ENCODE data around the gene SPRYD7.
"Not testable (repeated sequence)": the region's sequence is repeated elsewhere in the genome, so short reads cannot be mapped to it uniquely, and the experiment has no call there.

The SPRYD7 gene, protein sequence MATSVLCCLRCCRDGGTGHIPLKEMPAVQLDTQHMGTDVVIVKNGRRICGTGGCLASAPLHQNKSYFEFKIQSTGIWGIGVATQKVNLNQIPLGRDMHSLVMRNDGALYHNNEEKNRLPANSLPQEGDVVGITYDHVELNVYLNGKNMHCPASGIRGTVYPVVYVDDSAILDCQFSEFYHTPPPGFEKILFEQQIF

DNA sequence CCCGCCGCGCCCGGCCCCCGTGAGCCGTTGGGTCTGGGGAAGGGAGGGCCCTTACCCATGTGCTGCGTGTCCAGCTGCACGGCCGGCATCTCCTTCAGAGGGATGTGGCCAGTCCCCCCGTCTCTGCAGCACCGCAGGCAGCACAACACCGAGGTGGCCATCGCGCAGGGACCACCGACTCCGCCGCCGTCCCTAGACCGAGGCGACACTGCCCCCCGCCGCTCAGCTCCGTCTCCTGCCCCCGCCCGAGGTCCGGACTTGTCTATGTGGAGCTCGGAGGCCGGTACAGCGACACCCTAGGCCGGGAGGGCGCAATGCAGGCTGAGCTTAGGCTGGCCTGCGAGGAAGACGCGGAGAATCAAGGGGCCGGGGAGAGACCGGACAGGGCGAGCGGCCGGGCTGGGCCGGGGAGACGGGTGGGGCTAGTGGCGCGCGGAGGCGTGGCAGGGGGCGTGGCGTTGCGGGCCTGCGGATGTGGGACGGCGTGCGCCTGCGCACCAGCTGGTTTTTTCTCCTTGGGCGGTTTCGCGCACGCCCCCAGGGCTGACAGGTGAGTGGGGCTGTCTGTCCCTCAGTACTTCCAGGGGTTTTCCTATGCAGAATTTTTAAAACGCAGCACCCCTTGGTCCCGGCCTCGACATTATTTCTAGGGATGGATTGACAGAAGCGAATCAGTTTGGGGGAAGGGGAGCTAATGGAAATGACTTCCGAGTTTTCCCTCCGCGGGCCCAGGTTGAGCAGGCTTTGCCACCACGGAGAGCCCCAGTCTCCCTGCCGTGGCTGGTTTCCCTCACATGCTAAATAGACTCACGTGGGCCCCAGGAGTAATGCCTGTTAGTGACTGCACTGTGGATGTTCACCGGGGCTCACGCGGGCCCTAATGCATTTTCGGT is at the start of gene SPRYD7:
Gene SPRYD7, minus strand, starts transcription at position 266 of the 893 bp plus-strand sequence. Its CDS starts 105 bp downstream, at position 161.
- peak; percentile 92 for DNase-seq

DNA sequence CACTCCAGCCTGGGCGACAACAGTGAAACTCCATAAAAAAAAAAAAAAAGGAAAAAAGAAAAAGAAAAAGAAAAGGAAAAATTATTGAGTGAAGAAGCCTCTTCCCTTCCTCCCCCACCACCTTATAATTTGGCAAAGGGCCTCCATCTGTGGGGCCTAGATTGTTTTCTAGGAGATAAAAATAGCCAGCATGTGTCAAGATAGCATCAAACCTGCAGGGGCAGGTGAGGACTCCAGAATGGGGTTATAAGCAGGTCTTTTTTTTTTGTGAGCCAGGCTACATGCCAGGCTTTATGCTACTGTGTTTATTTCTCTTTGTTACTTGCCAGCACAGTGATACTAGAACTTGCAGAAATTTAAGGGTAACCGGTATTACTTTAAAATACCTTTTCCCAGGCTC is 49.0 kb upstream of the SPRYD7 start:
- DNase-seq, result no peak

DNA sequence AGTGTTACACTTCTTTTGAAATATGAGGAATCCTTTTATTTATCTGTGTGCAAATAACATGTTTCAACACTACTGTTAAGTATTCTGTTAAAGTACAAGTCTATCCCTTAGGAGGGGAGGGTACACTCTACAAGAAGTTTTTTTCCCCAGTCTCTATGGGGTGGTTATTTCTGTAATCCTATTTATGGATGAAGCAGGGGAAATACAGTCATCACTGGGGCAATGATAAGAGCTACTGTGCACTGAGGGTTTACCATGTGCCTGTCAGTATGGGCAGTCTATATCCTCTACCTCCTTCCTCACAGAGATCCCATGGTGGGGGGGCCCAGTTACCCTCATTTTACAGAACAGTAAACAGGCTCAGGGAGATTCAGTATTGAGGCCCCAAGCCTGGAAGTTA is 44.1 kb upstream of the SPRYD7 start:
- no peak for DNase-seq

DNA sequence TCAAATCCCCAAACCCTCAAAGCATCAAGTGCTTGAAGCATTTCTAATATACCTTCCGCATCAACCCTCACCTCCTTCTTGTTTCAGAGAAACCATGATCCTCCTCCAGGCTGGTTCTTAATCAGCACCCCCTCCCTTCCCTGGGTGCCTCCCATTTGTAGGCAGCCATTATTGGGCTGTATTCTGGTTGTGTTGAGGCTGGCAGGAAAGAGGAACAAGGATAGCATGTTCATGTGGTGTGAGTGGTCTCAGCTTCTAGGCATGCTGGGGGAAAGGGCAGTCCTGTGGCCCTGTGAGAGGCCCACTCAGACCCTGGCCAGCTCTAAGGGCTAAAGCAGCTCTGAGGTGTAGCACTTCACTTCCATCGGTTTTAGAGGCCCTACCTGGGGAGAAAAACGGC is 41.9 kb upstream of the SPRYD7 start:
- no peak for DNase-seq

DNA sequence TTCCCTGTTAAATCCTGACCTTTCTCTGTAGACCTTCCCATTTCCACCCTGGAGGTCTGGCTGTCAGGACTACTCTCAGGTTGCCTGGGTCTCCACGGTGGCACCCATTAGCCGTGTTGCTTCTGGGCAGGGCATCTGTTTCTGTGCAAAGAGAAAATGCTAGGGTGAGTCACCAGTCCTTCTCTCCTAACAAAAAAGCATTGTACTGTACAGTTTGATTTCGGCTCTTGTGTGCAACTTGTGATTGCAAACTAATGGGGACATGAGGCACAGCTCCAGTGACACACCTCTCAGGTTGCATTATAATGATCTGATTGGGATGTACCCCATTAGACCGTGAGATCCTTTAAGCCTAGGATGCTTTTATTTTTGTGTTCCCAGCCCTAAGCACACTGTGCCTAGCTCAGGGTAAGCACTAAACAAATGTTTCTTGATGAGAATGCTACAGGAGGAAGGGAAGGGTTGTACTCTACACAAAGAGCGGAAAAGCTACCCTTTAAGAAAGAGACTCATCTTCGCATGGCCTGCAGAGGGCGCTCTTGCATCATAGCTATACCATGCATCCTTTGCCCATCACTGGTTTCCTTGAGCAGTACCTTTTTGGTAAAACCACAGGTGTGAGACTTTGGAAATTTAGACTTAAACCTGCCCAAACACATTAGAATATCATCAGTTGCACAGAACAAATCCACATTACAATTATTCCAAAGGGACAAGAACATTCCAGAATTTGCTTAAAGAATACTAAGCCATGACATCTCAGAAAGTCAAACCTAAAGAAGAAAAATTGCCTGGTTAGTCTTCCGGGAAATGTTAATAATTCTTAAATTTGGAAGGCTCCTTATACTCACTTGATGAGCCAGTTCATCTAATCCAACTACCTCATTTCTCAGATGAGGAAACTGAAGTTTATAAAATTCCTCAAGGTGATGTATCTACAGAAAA is 40.4 kb upstream of the SPRYD7 start:
- peak; percentile 73 for DNase-seq

DNA sequence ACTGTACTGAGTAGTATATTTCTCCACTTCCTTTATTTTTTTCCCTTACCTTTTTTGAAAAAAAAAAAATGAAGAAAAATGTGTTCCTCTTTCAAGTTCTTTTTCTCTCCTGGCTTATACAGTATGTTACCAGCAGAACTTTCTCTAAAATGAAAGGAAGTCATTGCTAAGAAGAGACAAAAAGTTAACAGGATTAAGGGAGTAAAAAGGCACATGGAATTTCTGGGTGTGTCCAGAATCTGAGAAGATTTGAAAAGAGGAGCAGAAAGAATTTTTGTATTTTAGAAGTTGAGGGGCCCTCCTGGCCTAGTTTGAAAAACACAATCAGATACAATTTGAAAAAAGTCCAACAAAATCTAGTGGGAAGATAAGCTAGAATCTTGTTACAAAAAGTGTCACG is 39.7 kb upstream of the SPRYD7 start:
- no peak for DNase-seq

DNA sequence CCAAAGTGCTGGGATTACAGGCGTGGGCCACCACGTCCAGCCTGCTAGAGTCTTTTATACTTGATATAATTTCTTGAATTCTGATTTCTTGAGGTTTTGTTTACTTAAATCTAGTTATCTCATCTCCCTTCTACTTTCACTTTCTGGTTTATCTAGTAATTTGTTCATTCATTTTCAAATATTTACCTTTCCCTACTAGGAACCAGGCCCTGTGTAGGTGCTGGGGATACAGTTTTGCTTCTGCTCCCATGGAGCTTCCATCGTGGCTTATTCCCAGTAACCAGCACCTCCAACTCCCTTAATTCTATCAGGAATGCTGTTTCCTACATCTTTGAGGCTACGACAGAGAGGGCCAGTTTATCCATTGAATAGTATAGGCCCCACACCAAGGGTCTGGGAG is 36.6 kb upstream of the SPRYD7 start:
- no peak for DNase-seq

DNA sequence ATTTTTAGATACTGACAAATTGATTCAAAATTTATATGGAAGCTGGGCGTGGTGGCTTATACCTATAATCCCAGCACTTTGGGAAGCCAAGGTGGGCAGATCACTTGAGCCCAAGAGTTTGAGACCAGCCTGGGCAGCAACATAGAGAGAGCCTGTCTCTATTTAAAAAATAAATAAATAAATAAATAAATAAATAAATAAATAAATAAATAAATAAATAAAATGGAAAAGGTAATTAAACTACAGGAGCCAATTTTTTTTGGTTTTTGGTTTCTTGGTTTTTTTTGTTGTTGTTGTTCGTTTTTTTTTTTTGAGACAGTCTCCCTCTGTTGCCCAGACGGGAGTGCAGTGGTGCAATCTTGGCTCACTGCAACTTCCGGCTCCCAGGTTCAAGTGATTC is 31.3 kb upstream of the SPRYD7 start:
- no peak for DNase-seq

DNA sequence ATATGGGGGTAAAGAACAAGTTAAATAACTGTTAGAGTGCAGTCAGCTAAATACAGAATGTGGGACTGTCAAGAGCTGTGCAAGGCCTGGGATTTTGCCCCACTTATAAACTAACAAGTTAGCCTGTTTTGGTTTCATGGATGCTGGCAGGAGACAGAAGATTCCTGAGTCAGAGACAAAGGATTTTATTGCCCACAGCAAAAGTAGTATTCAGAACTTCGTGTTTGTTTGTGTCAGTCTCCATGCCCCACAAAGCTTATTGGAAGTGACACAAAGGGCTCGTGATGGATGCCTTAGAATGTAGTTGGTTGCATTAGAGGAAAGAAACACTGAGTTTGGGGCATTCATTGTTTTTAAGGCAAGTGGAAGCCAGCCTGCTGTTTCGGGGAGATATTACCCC is 22.2 kb upstream of the SPRYD7 start:
- DNase-seq, result no peak

DNA sequence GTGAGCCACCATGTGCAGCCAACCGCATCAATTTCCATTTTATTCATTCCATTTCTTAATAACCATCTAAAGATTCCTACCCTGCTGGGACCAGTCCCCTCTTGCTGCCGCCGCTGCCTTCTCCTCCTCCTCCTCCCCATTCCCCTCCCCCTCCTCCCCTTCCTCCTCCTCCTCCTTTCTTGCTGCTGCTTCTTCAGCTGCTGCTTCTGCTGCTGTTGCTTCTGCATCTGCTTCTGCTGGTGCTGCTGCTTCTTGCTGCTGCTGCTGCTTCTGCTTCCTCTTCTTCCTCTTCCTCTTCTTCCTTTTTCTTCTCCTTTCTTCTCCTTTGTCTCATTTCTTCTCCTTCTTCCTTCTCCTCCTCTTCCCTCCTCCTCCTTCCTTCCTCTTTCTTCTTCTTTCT is 20.0 kb upstream of the SPRYD7 start:
- no peak for DNase-seq

DNA sequence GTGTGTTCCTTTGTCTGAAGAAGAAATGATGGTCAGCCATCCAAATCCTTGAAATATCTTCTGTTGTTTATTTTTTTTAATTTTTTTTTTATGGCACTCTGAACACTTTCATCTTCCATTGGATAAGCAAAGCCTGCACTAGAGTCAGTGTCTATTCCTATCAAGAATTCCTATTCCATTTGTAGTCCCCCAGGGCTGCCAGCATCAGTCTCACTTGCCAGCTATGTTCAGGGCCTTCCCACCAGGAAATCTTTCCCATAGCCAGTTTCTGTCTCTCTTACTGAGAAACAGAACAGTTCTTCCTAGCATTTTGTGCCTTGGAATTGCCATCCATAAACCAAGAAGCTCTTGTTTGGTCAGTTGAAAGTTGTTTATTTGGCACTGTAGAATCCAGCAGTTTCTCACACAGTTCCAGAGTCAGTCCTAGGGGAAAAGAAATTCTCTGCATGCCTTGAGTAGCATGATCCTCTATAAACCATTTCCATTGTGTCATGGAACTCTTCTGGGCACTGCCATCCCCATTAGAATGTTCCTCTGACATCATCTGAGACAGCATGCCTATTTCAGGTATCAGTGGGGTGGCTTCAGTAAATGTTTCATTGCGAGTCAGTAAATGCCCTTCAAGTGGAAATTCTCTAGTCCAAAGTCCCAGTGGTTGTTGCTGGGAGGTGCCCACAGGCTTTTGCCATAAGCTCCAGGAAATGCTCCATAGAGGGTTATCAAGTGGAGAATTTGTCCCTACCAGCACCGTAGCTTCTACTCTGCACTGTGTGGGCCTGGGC is 18.7 kb upstream of the SPRYD7 start:
- no peak for DNase-seq

DNA sequence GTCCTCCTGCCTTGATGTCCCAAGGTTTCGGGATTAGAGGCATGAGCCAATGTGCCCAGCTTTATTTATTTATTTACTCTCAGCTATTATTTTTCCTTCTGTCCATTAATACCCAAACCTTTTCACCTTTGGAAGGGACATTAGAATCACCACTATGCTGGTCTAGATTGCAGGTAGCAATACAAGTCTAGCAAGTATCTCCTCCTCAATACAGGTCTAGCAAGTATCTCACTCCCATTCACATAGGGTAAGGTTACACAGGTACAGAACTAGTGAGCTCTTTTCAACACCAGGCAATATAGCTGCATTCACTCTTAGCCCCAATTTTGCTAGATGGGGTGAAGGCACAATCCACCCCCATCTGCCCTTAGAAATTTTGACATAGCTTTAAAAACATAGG is 17.4 kb upstream of the SPRYD7 start:
- DNase-seq, result no peak

DNA sequence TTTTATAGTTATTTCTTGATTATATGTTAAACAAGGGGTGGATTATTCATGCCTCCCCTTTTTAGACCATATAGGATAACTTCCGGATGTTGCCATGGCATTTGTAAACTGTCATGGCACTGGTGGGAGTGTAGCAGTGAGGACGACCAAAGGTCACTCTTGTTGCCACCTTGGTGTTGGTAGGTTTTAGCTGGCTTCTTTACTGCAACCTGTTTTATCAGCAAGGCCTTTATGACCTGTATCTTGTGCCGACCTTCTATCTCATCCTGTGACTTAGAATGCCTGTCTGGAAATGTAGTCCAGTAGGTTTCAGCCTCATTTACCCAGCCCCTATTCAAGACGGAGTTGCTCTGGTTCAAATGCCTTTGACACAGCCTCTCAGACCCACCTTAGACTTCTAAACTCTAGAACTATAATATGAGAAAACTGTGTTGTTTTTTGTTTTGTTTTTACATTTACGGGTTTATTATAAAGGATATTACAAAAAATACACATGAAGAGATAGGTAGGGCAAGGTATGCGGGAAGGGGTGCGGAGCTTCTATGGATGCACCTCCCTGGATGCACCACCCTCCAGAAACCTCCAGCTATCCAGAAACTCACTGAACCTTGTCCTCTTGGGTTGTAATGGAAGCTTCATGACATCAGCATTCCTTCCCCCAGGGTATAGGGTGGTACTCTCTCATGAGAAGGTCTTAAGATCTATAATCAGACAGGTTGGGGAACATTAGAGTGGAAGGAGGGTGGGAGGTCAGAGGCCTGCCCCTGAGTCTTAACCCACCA is 15.8 kb upstream of the SPRYD7 start:
- no peak for DNase-seq

DNA sequence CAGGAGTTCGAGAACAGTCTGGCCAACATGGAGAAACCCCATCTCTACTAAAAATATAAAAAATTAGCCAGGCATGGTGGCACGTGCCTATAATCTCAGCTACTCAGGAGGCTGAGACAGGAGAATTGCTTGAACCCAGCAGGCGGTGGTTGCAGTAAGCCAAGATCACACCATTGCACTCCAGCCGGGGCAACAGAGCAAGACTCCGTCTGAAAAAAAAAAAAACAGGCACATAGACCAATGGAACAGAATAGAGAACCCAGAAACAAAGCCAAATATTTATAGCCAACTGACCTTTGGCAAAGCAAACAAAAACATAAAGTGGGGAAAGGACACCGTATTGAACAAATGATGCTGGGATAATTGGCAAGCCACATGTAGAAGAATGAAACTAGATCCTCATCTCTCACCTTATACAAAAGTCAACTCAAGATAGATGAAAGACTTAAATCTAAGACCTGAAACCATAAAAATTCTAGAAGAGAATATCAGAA is 12.7 kb upstream of the SPRYD7 start:
- not testable (repeated sequence) for DNase-seq

DNA sequence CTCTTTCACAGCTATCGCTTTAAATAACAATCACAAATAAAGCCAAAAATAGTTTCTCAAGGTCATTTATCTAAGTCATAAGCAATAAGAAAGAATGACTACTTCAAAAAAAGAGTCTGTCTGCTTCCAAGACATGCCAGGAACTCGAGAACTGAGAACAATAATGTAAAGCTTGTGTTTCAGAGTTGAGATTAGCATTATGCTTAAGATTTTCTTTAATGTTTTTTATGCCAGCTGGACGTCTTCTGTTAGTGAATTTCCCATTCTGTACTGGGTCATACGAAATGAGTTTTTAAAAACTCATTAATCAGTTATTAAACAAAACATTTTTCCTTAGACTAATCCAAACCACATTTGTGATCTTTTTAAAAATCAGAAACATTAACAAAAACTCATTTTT is 3.2 kb upstream of the SPRYD7 start:
- no peak for DNase-seq

DNA sequence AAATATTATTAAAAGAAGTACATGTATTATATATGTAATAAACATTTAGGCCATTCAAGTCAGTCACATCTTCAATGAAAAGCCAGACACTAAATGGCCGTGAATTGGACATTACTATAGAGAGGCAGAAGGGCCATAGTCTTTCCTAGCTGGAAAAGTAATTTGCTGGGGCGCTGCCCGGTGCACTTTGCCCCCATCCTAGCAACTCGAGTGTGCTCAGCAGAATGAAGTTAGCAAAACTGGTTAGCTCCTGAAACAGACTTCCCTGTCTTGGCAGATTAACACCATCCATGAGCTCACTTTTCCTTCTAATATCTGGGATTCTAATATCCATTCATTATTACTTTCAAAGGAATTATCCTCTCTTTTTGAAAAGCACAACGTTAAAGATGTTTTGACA is 2.8 kb upstream of the SPRYD7 start:
- no peak for DNase-seq

DNA sequence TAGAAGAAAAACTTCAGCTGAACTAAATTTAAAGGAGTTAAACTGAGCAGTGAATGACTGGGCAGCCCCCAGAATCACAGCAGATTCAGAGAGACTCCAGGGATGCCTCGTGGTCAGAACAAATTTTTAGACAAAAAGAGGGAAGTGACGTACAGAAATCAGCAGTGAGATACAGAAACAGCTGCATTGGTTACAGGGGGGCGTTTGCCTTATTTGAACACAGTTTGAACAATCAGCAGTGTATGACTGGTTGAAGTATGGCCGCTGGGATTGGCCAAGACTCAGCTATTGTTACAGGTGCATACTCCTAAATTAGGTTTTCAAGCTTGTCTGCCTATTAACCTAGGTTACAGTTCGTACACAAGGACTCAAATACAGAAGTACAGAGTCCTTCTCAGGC is 2.2 kb upstream of the SPRYD7 start:
- no peak for DNase-seq

DNA sequence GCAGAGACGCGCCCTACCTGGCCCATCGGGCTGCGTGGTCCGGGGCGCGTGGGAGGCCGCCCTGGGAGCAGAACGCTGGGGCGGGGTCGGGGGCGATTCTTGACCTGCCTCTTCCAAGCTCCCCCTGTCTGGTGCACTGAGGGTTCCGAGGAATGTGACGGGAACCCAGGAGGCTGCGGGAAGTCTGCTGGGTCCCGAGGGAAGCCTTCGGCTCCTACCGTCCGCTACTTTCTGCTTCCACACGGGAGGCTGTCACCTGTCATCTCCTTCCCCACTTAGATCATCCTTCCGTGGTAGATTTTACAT is 781 bp upstream of the SPRYD7 start:
- DNase-seq, result no peak

DNA sequence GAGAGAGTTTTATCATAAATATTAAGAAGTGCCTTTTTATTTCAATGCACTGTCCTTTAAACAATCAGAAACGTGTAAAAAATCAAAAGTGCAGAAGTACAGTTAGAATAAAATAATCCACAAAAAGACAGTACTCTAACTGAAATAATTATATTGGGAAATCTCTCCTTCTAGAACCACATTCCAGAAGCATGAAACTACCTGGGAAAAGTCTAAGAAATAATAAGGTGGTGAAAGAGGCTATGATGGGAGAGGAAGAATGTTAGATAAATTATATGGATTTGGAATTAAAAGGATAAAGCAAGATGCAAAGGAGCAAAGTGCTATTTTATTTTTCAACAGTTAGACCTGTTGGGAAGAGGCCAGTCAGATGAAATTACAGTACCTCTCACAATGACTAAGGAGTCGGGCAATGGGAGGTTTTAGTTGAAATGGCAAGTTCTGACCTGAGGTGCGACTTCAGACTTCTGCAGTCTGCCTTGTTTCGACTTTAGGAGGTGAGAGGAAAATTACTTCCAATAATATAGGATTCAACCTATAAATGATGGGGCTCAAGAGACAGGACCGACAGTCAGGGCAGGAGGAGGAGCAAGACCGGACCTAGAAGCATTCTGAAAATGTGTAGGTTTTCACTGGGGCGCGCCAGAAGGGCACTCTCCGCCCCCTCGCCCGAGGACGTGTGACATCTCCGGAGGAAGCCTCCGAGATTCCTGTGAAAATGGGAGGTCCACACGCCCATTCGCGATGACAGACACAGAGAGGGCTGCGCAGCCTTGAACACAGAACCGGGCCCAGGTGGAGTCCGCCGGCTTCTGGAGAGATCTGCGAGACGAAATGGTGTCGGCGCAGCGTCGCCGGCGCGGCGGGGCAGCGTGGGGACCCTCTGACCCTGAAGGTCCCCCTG is 717 bp downstream of the SPRYD7 start:
- peak; percentile 30 for DNase-seq

DNA sequence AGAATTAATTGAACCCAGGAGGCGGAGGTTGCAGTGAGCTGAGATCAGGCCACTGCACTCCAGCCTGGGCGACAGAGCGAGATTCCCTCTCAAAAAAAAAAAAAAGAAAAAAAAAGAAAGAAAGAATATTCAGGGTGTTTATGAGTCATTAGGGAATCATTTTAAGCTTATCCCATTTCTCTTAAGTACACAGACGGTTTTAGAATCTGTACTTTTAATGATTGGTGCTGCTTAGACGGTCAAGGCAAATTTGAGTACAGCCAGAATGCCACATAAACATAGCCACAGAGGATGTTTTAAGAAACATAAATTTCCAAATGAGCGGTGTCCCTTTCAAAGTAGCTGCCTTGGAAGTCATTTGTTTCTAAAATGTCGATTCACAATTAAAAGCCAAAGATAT is 2.6 kb downstream of the SPRYD7 start:
- no peak for DNase-seq

DNA sequence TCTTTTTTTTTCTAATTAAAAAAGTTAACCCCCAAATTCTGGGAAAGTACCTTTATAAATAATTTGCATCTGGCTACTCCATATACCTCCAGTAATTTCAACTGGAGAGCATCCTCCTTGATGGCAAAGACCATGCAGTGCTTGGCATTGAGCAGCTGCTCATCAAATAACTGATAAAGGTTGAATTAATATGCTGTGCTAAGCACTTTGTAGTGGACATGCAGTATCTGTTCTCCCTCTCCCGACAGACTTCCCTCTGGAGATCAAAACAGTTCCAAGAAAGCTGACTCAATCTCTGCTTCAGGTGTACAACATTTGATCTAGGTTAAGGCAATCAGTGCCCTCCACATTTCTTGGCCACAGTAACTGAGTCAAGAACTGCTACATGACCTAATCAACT is 3.3 kb downstream of the SPRYD7 start:
- DNase-seq, result no peak
